HG03060 (cell line): ENCODE measurements around the gene ISG20.
A peak's percentile ranks its signal among the peaks of the same experiment; 100 is the strongest.
"Not testable (repeated sequence)": the region's sequence is repeated elsewhere in the genome, so short reads cannot be mapped to it uniquely, and the experiment has no call there.

Source experiments
- ATAC-seq: cut with Tn5 transposase; IDR thresholded peaks from one replicate; pipeline ENCODE4 v1.9.1; 2021; ENCODE audit warnings: low read depth, moderate number of reproducible peaks; ENCODE audit not compliant: unreplicated experiment

The ISG20 gene

GRCh38 chr15:88634449-88634848 is 4.4 kb upstream of the ISG20 start:
- ATAC-seq = no peak

DNA sequence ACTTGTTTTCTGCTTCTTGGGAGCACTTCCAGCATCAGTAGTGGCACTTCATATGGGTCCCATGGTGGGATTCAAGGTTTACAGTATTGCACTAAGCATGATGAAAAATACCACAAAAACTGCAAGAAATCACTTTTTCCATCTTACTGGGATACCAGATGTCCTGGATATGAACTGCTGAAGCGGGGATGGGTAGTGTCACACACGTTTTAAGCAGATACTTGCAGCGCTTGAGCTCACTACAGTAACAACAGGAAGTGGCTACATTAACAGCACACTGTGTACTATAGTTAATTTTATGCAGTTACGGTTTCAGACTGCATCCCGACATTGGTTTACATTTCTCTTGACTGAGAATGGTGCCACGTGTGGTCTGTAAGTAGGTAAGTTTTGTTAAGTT is 3.5 kb upstream of the ISG20 start:
- no peak for ATAC-seq

- no peak for ATAC-seq
These were observed 2.8 kb upstream of the ISG20 start for GRCh38 chr15:88636050-88636449.

DNA sequence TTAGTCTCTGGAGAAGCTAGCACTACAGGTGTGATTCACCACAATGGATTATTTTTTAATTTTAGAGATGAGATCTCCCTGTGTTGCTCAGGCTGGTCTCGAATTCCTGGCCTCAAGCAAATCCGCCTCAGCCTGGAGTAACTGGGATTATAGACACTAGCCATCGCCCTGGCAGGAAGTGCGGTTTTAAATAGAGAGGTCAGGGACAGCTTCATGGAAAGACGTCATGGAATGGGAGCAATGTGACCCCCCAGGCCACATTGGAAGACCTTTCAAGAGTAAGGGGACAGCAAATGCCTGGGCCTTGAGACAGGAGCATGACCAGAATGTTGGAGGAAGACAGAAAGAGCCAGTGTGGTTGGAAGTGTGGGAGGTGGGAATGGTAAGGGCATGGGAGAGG is 2.2 kb upstream of the ISG20 start:
- no peak for ATAC-seq

DNA sequence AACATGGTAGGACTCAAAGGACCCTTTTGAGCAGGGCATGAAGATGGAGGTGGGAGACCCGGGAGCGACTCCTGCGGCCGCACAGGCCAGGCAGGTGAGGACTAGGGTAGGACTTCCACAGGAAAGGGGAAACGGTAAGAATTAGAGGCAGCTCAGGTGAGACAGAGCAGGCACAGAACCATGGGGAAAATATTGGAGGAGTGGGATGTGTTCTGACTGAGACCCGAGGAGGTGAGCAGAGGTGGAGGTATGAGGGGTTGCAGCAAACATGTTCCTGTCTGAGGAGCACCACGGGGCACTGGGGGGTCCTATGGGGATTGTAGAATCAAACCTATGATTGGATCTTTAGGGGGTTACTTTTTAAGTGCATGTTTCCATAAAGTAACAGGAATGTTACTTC is 1.4 kb upstream of the ISG20 start:
- no peak for ATAC-seq

- ATAC-seq = no peak
These were observed 783 bp upstream of the ISG20 start for GRCh38 chr15:88637841-88638625.

DNA sequence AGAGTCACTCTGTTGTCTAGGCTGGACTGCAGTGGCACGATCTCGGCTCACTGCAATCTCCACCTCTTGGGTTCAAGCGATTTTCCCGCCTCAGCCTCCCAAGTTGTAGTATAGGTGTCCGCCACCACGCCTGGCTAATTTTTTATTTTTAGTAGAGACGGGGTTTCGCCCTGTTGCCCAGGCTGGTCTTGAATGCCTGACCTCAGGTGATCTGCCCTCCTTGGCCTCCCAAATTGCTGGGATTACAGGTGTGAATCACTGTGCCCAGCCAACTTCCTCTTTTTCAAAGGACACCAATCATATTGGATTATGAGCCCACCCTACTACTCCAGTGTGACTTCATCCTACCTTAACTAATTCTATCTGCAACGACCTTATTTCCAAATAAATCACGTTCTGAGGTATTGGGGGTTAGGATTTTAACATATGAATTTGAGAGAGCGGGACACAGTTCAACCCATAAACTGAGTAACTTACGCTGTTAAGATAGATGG is 3.2 kb downstream of the ISG20 start:
- no peak for ATAC-seq

DNA sequence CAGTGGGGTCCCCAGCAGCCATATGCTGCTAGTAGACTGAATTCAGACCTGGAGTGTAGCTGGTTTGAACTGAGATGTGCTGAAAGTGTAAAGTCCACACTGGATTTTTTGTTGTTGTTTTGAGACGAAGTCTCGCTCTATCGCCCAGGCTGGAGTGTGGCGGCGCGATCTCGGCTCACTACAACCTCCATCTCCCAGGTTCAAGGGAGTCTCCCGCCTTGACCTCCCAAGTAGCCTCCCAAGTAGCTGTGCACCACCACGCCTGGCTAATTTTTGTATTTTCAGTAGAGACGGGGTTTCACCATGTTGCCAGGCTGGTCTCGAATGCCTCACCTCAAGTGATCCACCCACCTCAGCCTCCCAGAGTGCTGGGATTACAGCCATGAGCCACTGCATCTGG is 3.7 kb downstream of the ISG20 start:
- not testable (repeated sequence) for ATAC-seq

DNA sequence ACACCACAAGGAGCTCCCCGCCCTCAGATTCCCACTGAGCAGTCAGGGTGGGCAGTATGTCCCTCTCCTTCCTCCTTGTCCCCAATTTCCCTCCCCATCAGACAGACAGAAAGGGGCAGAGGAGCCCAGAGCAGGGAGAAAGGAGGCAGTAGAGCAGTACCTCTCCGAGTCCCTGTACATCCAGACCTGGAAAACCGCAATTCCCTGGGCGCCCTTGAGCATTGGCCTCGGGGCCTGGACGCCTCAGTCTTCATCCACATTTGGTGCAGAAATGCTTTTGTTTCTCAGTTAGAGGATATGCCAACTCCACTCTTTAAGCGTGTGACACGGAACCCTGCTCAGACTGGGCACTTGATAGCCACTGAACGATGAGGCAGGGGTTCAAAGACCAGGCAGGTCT is 5.9 kb downstream of the ISG20 start:
- no peak for ATAC-seq

- ATAC-seq = no peak
These were observed 6.6 kb downstream of the ISG20 start for GRCh38 chr15:88645171-88646087.

- ATAC-seq = no peak
These were observed 7.2 kb downstream of the ISG20 start for GRCh38 chr15:88646088-88646405.

- no peak for ATAC-seq
These were observed 8.1 kb downstream of the ISG20 start for GRCh38 chr15:88646951-88647350.

DNA sequence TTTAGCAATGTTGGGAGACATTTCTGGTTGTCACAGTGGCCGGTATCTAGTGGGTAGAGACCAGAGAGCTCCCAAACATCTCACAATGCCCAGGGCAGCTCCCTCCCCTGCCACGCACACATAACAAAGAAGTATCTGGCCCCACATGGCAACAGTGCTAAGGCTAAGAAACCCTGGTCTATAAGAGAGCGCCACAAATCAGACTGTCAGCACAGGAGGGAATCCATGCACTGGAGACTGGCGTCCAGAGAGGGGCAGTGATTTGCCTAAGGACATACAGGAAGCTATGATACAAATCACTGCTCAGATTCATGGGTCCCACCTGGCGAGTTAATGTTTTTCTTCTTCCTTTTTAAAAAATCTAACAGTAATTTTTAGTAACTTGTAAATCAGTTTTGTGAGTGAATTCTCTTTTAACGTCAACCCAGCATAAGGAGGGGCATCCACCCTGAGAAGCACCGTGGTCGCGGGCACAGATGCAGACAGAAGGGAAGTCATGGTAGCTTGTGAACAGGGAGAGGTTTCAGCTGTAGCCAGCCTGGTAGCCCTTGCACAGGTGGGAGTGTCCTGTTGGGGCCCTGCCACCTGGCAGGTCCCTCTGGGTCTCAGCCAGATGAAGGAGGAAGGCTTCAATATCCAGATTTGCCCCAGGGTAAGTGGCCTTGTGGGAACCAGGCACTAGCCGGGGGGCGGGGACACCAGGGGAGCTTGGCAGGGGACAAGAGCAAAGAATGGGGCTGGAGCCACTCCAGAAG is 8.7 kb downstream of the ISG20 start:
- no peak for ATAC-seq

- no peak for ATAC-seq
These were observed 9.8 kb downstream of the ISG20 start for GRCh38 chr15:88648357-88649214.

DNA sequence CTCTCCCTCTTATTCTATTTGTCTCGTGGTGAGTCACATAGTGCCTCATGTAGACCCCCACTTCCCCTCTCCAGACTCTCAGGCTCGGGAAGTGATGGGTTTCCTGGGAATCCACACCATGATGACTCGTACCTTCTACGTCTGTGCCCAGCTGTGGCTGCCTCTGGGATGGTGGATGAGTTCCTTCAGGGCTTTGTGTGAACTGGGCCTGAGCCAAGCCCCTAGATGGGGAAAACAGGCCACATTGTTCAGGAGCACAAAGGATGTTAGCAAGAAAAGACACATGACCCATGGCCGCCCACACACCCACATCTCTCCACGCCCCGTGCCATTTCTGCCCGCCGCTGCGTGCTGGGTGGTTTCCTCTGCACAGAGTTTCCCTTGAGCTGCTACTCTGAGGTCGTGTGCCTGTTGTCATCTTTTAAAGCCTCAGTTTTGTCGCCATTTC is 10.5 kb downstream of the ISG20 start:
- peak; percentile 56 for ATAC-seq

- ATAC-seq = no peak
These were observed 11.1 kb downstream of the ISG20 start for GRCh38 chr15:88649753-88650551.

DNA sequence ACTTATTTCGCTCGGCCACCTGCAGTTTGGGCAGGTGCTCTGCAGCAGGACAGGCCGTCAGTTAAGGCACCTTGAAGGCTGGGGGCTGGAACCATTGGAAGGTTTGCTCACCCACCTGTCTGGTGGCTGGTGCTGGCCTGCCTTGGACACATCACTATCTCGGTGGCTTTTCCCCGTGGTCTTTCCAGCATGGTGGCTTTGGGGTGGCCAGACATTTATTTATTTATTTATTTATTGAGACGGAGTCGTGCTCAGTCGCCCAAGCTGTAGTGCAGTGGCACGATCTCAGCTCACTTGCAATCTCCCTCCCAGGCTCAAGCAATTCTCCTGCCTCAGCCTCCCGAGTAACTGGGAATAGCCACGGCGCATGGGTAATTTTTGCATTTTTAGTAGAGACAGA is 11.7 kb downstream of the ISG20 start:
- no peak for ATAC-seq

GRCh38 chr15:88651136-88651732 is 12.4 kb downstream of the ISG20 start:
- ATAC-seq = no peak

GRCh38 chr15:88651971-88652370 is 13.2 kb downstream of the ISG20 start:
- ATAC-seq = no peak
